Measurements from ENCODE around the gene PRR15L. TPM values are rescaled to one million over a fixed set of nuclear protein-coding genes. Genes with fewer than 3 reads are reported as not detected.
A peak's percentile ranks its signal among the peaks of the same experiment; 100 is the strongest.

PRR15L gene
- total RNA-seq = under 1 TPM; 0.57 to 0.60 TPM
- polyA plus RNA-seq (2013, experiment 1 of 2) = not detected
- polyA plus RNA-seq (2013, experiment 2 of 2) = not detected
- long read RNA-seq, experiment 1 = 0 reads
- long read RNA-seq, experiment 2 = 0 reads
- long read RNA-seq, experiment 3 = 0 reads
- long read RNA-seq, experiment 4, partial matches to known transcripts = 0 of 4 reads
- long read RNA-seq, experiment 4, other reads (novel, unspliced or antisense) = 1 of 4 reads

GRCh38 chr17:47957591-47958490 lies at the start of gene PRR15L:
TSS of gene PRR15L (minus strand) at chr17:47957883. CDS start at chr17:47953234, 4,649 bp downstream.
- 54 to 62% methylated on average over 6 to 16 of the region's 16 CpGs for WGBS, 2 experiments (ENCODE audit: insufficient coverage in 1 of 2, insufficient read length in 1 of 2)
- Histone ChIP-seq H3K27ac (ENCODE audit: low read depth, low read length) (no peak within 1 kb of the TSS), H3K36me3 (ENCODE audit: control insufficient read depth, insufficient read depth, low read length) (no peaks in the 10 kb centered on the region), H3K9ac (ENCODE audit: extremely low read depth, low read length, poor library complexity, severe bottlenecking) (no peak within 1 kb of the TSS), H3K4me1 (ENCODE audit: control insufficient read depth, insufficient read depth, low read length) (peaks cover 13% of the 10 kb centered on the region), H3K4me3 (ENCODE audit: low read length) (no peak within 1 kb of the TSS), H3K27me3 (ENCODE audit: control insufficient read depth, insufficient read depth, low read length, poor library complexity, severe bottlenecking) (no peaks in the 10 kb centered on the region), H3K9me3 (ENCODE audit: control insufficient read depth, low read length) (no peaks in the 10 kb centered on the region)
- Mint-ChIP-seq H3K9me3 (peaks cover 3% of the 10 kb centered on the region), H3K27ac (no peak within 1 kb of the TSS), H3K36me3 (ENCODE audit: low read depth) (no peaks in the 10 kb centered on the region), H3K4me3 (peak within 1 kb of the TSS; percentile 30), H3K27me3 (ENCODE audit: insufficient read depth) (peaks cover 26% of the 10 kb centered on the region), H3K4me1 (peaks cover 15% of the 10 kb centered on the region)
- TF ChIP-seq CTCF (conservative IDR thresholded peaks at IDR 0.05) = no peak
- DNase-seq = peak; percentile 80

GRCh38 chr17:48006936-48007709 lies 49.4 kb upstream of the PRR15L start:
- peaks cover 9% of the 10 kb centered on the region for H3K27me3 Mint-ChIP-seq (ENCODE audit: insufficient read depth)
- no peak overlapping the region for H3K27ac Mint-ChIP-seq
- TF ChIP-seq CTCF (conservative IDR thresholded peaks at IDR 0.05) = no peak
- Histone ChIP-seq H3K4me1 (ENCODE audit: control insufficient read depth, insufficient read depth, low read length) (peaks cover 16% of the 10 kb centered on the region), H3K27ac (ENCODE audit: low read depth, low read length) (peak overlapping the region; percentile 50), H3K9ac (ENCODE audit: extremely low read depth, low read length, poor library complexity, severe bottlenecking) (no peak overlapping the region), H3K4me3 (ENCODE audit: low read length) (no peak overlapping the region), H3K9me3 (ENCODE audit: control insufficient read depth, low read length) (no peaks in the 10 kb centered on the region), H3K27me3 (ENCODE audit: control insufficient read depth, insufficient read depth, low read length, poor library complexity, severe bottlenecking) (peaks cover 7% of the 10 kb centered on the region), H3K36me3 (ENCODE audit: control insufficient read depth, insufficient read depth, low read length) (no peaks in the 10 kb centered on the region)
- no peaks in the 10 kb centered on the region for H3K36me3 Mint-ChIP-seq (ENCODE audit: low read depth)
- H3K4me3 Mint-ChIP-seq = no peak overlapping the region
- DNase-seq = no peak
- H3K9me3 Mint-ChIP-seq = no peaks in the 10 kb centered on the region
- WGBS, 2 experiments (ENCODE audit: insufficient coverage in 1 of 2, insufficient read length in 1 of 2) = 90 to 96% methylated on average over 6 to 11 of the region's 12 CpGs
- peaks cover 27% of the 10 kb centered on the region for H3K4me1 Mint-ChIP-seq

GRCh38 chr17:48004983-48005382 lies 47.3 kb upstream of the PRR15L start:
- Histone ChIP-seq H3K4me1 (ENCODE audit: control insufficient read depth, insufficient read depth, low read length) (peaks cover 12% of the 10 kb centered on the region), H3K9me3 (ENCODE audit: control insufficient read depth, low read length) (no peaks in the 10 kb centered on the region), H3K9ac (ENCODE audit: extremely low read depth, low read length, poor library complexity, severe bottlenecking) (no peak overlapping the region), H3K27me3 (ENCODE audit: control insufficient read depth, insufficient read depth, low read length, poor library complexity, severe bottlenecking) (no peaks in the 10 kb centered on the region), H3K36me3 (ENCODE audit: control insufficient read depth, insufficient read depth, low read length) (no peaks in the 10 kb centered on the region), H3K27ac (ENCODE audit: low read depth, low read length) (peak overlapping the region; percentile 96), H3K4me3 (ENCODE audit: low read length) (no peak overlapping the region)
- Mint-ChIP-seq H3K4me3 (no peak overlapping the region), H3K27me3 (ENCODE audit: insufficient read depth) (peaks cover 5% of the 10 kb centered on the region), H3K4me1 (peaks cover 30% of the 10 kb centered on the region), H3K27ac (no peak overlapping the region), H3K9me3 (no peaks in the 10 kb centered on the region), H3K36me3 (ENCODE audit: low read depth) (no peaks in the 10 kb centered on the region)
- 84% methylated on average over 3 of the region's 3 CpGs; no CpG with 5 or more reads in 1 of the 2 experiments for WGBS, 2 experiments (ENCODE audit: insufficient coverage in 1 of 2, insufficient read length in 1 of 2)
- no peak for TF ChIP-seq CTCF (conservative IDR thresholded peaks at IDR 0.05)
- DNase-seq = no peak

Data from endodermal cell (in vitro differentiated cells).